ENCODE results near the gene ITGA2B.

DNA sequence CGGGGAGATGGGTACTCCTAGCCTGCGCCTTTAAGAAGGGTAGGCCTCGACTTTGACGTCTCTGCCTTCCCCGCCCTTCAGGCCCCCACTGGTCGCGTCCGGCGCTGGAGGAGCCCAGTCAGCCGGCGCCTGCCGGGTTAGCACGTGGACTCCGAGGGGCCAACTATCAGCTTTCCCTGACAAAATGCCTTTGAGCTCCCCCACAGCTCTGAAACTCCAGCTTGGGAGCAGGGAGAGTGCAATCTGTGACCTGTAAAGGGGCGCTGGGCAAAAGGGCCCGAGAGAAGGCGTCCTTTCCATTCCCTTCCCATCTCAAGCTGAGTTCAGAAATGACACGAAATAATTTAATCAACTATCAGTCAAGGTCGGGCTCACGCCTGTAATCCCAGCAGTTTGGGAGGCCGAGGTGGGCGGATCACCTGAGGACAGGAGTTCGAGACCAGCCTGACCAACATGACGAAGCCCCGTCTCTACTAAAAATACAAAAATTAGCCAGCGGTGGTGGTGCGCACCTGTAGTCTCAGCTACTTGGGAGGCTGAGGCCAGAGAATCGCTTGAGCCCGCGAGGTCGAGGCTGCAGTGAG, 62.5 kb downstream of the ITGA2B start:
- TF ChIP-seq FOS (IDR thresholded peaks at IDR 0.05; ENCODE audit: low read depth, low read length) (no peak), POLR2A (IDR thresholded peaks at IDR 0.05; ENCODE audit: low read depth, low read length) (no peak), RCOR1 (IDR thresholded peaks at IDR 0.05; ENCODE audit: insufficient replicate concordance, low read length) (no peak), MAZ (IDR thresholded peaks at IDR 0.05; ENCODE audit: borderline replicate concordance, low read depth, low read length) (peak; percentile 97), MXI1 (IDR thresholded peaks at IDR 0.05; ENCODE audit: borderline replicate concordance, low read depth, low read length) (peak; percentile 94), MAFK (IDR thresholded peaks at IDR 0.05; ENCODE audit: low read depth, low read length) (no peak), SMC3 (IDR thresholded peaks at IDR 0.05; ENCODE audit: low read depth, low read length) (0 out of 2 replicates have a peak, but pooled peaks have one; percentile 9), CEBPB (IDR thresholded peaks at IDR 0.05; ENCODE audit: low read depth, low read length) (no peak), RFX5 (IDR thresholded peaks at IDR 0.05; ENCODE audit: low read depth, low read length) (no peak), RAD21 (IDR thresholded peaks at IDR 0.05; ENCODE audit: low read length) (no peak), BHLHE40 (IDR thresholded peaks at IDR 0.05; ENCODE audit: low read depth, low read length) (peak; percentile 90), CHD1 (IDR thresholded peaks at IDR 0.05; ENCODE audit: low read depth, low read length) (no peak)
- TF ChIP-seq, protein P1, sequence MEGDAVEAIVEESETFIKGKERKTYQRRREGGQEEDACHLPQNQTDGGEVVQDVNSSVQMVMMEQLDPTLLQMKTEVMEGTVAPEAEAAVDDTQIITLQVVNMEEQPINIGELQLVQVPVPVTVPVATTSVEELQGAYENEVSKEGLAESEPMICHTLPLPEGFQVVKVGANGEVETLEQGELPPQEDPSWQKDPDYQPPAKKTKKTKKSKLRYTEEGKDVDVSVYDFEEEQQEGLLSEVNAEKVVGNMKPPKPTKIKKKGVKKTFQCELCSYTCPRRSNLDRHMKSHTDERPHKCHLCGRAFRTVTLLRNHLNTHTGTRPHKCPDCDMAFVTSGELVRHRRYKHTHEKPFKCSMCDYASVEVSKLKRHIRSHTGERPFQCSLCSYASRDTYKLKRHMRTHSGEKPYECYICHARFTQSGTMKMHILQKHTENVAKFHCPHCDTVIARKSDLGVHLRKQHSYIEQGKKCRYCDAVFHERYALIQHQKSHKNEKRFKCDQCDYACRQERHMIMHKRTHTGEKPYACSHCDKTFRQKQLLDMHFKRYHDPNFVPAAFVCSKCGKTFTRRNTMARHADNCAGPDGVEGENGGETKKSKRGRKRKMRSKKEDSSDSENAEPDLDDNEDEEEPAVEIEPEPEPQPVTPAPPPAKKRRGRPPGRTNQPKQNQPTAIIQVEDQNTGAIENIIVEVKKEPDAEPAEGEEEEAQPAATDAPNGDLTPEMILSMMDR (conservative IDR thresholded peaks at IDR 0.05; ENCODE audit: low read depth, low read length) = no peak
- TF ChIP-seq, protein P2, sequence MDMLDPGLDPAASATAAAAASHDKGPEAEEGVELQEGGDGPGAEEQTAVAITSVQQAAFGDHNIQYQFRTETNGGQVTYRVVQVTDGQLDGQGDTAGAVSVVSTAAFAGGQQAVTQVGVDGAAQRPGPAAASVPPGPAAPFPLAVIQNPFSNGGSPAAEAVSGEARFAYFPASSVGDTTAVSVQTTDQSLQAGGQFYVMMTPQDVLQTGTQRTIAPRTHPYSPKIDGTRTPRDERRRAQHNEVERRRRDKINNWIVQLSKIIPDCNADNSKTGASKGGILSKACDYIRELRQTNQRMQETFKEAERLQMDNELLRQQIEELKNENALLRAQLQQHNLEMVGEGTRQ (IDR thresholded peaks at IDR 0.05; ENCODE audit: low read depth, low read length) = peak; percentile 87
